Stomach (tissue), 4 donors: ENCODE results near the gene FTHL17.

Experiments
- CTCF ChIP-seq, 7 experiments: fragments of 450-650 bp in 4 of 7; fragments of 200-600 bp in 3 of 7; sonication (generic) in 3 of 7; IDR thresholded peaks; one replicate each; pipeline ENCODE4 v1.5.1; 2016 to 2019; ENCODE audit warnings: antibody characterized with exemption in 7 of 7, control low read depth in 2 of 7, mild to moderate bottlenecking in 1 of 7
- EP300 ChIP-seq: sonication (generic); formaldehyde crosslinking; IDR thresholded peaks from one replicate; pipeline ENCODE4 v1.6.1; 2017; ENCODE audit warnings: antibody characterized with exemption
- POLR2A ChIP-seq, 4 donors: fragments of 450-650 bp; IDR thresholded peaks; one replicate each; pipeline ENCODE4 v1.6.1; 2016; ENCODE audit warnings: antibody characterized with exemption in 4 of 4, control low read depth in 2 of 4, mild to moderate bottlenecking in 1 of 4, moderate library complexity in 1 of 4
- POLR2AphosphoS5 ChIP-seq, 3 donors: sonication (generic); formaldehyde crosslinking; IDR thresholded peaks; one replicate each; pipeline ENCODE4 v1.6.1; 2016; ENCODE audit warnings: antibody characterized with exemption in 3 of 3

GRCh38 chrX:31115398-31115797 is 43.6 kb upstream of the FTHL17 start:
- TF ChIP-seq CTCF (IDR thresholded peaks at IDR 0.05): no peak
- TF ChIP-seq POLR2AphosphoS5 (IDR thresholded peaks at IDR 0.05): no peak
- no peak for TF ChIP-seq POLR2A (IDR thresholded peaks at IDR 0.05)
- no peak for TF ChIP-seq EP300
